ENCODE results near the gene PPL. TPM values are rescaled to one million over a fixed set of nuclear protein-coding genes. Genes with fewer than 3 reads are reported as not detected.

Gene PPL
- total and polyA plus RNA-seq, 2 of the 8 experiments (the other 6 are each of a cell fraction or from before 2014, with no cell fraction given), result 11.3 to 29.5 TPM

DNA sequence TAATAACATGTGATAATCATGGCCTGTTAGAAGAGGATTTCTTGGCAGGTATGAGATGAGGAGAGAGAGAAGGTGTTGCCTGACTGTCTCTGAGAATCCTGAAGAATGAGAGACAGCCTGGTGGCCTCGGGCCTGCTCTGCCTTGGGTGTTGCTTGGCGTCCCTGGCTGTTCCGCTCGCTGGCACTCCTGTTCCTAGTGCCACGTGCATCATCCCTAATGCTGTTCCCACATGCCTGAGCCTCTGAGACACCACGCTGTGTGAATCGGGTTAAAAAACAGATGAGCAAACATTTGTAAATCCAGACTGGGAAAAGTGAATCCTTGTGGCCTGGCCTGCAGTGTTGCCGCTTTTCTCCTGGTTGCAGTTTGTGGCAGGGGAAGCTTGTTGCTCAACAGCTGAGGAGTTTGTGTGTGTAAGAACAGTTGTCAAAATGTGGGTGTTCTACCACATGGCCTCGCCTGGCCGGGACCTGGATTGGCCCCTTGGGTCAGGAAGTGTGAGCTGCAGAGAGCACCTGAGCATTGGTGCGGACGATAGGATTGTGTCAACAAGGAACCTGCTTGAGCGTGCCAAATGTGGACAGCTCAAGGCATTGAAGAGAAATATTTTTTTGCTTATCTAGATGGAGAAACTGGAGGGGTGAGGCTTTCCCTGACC lies 67.7 kb downstream of the PPL start (continued):
- no peak for TF ChIP-seq TCF12 (IDR thresholded peaks at IDR 0.05; ENCODE audit: low read depth, low read length)
- TF ChIP-seq KDM1A (IDR thresholded peaks at IDR 0.05; ENCODE audit: borderline replicate concordance, low read length), result no peak
- TF ChIP-seq EP300 (IDR thresholded peaks at IDR 0.05; ENCODE audit: borderline replicate concordance in 1 of 2, low read depth in 2 of 2, low read length in 2 of 2), result no peak
- no peak for TF ChIP-seq RBBP5 (IDR thresholded peaks at IDR 0.05; ENCODE audit: borderline replicate concordance, low read depth, low read length)
- TF ChIP-seq POLR2AphosphoS5 (IDR thresholded peaks at IDR 0.05; ENCODE audit: low read depth, low read length), result no peak

Data from H1 (cell line).